HG02981 (cell line): Measurements from ENCODE around the gene CNTN3.

Experiments
- ATAC-seq: cut with Tn5 transposase; IDR thresholded peaks from one replicate; pipeline ENCODE4 v1.9.1; 2021; ENCODE audit warnings: mild to moderate bottlenecking, moderate library complexity; ENCODE audit not compliant: unreplicated experiment

The CNTN3 gene

GRCh38 chr3:74614107-74614967 lies at the start of gene CNTN3:
TSS of gene CNTN3 (minus strand) at chr3:74614659. CDS start at chr3:74521112, 93,547 bp downstream.
- ATAC-seq, result no peak

GRCh38 chr3:74663178-74663577 lies 48.7 kb upstream of the CNTN3 start:
- ATAC-seq, result no peak

GRCh38 chr3:74661672-74662071 lies 47.2 kb upstream of the CNTN3 start:
- ATAC-seq, result no peak

GRCh38 chr3:74651885-74652284 lies 37.4 kb upstream of the CNTN3 start:
- no peak for ATAC-seq

GRCh38 chr3:74651292-74651691 lies 36.8 kb upstream of the CNTN3 start:
- ATAC-seq, result no peak

- ATAC-seq, result no peak
Measured at GRCh38 chr3:74648107-74648506, 33.6 kb upstream of the CNTN3 start.

- no peak for ATAC-seq
Measured at GRCh38 chr3:74646094-74646493, 31.6 kb upstream of the CNTN3 start.

- ATAC-seq, result no peak
Measured at GRCh38 chr3:74643636-74644035, 29.2 kb upstream of the CNTN3 start.

GRCh38 chr3:74642876-74643275 lies 28.4 kb upstream of the CNTN3 start:
- ATAC-seq, result no peak

GRCh38 chr3:74640211-74640610 lies 25.8 kb upstream of the CNTN3 start:
- no peak for ATAC-seq

GRCh38 chr3:74639681-74640080 lies 25.2 kb upstream of the CNTN3 start:
- no peak for ATAC-seq

GRCh38 chr3:74636981-74637380 lies 22.5 kb upstream of the CNTN3 start:
- ATAC-seq, result no peak

- no peak for ATAC-seq
Measured at GRCh38 chr3:74633021-74633420, 18.6 kb upstream of the CNTN3 start.

GRCh38 chr3:74631351-74632140 lies 17.1 kb upstream of the CNTN3 start:
- no peak for ATAC-seq

- no peak for ATAC-seq
Measured at GRCh38 chr3:74630602-74631001, 16.1 kb upstream of the CNTN3 start.

- no peak for ATAC-seq
Measured at GRCh38 chr3:74626011-74626410, 11.6 kb upstream of the CNTN3 start.

- ATAC-seq, result no peak
Measured at GRCh38 chr3:74624301-74624700, 9.8 kb upstream of the CNTN3 start.

GRCh38 chr3:74623261-74623836 lies 8.9 kb upstream of the CNTN3 start:
- ATAC-seq, result no peak

GRCh38 chr3:74621581-74621980 lies 7.1 kb upstream of the CNTN3 start:
- ATAC-seq, result no peak

GRCh38 chr3:74617776-74618175 lies 3.3 kb upstream of the CNTN3 start:
- ATAC-seq, result no peak

GRCh38 chr3:74613521-74614106 lies 845 bp downstream of the CNTN3 start:
- no peak for ATAC-seq
